ENCODE results near the gene PHEX. TPM values are rescaled to one million over a fixed set of nuclear protein-coding genes. Genes with fewer than 3 reads are reported as not detected.
A peak's percentile ranks its signal among the peaks of the same experiment; 100 is the strongest.

Gene PHEX
- polyA plus RNA-seq, 1 donor from 2014 or later: 0.11 TPM

GRCh38 chrX:22025751-22026150, 6.4 kb upstream of the PHEX start:
- Mint-ChIP-seq H3K27ac (peak overlapping the region in 1 of 3 donors; percentile 82), H3K36me3 (no peaks in the 10 kb centered on the region), H3K27me3 (no peaks in the 10 kb centered on the region), H3K4me1 (peaks cover 5 to 8% (median 7%) of the 10 kb centered on the region in 3 donors), H3K4me3 (no peak overlapping the region), H3K9me3 (no peaks in the 10 kb centered on the region)

DNA sequence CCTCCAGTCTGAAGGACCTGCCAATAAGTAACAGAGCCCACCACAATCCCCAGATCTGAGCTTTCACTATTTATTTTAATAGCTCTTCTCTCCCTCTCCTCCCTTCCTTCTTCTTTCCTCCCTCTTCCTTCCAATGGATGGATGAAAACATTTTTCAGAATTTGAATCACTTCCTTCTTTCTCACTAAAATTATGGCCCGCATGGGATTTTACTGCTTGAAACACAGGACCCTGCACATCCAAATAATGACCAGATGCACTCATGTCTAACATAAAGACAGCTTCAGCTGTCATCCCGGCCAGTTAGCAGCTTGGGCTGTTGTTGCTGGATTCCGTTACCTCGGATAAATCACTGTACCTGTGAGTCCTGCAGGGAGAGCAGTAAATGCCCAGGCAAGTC, 5.4 kb upstream of the PHEX start:
- H3K9me3 Mint-ChIP-seq: no peaks in the 10 kb centered on the region
- H3K4me1 Mint-ChIP-seq: peaks cover 5 to 8% (median 7%) of the 10 kb centered on the region in 3 donors
- H3K4me3 Mint-ChIP-seq: no peak overlapping the region
- no peak overlapping the region for H3K27ac Mint-ChIP-seq
- H3K36me3 Mint-ChIP-seq: no peaks in the 10 kb centered on the region
- H3K27me3 Mint-ChIP-seq: no peaks in the 10 kb centered on the region

GRCh38 chrX:22032506-22032905, 381 bp downstream of the PHEX start:
- Mint-ChIP-seq H3K9me3 (no peaks in the 10 kb centered on the region), H3K4me1 (peaks cover 6 to 15% (median 7%) of the 10 kb centered on the region in 3 donors), H3K27me3 (no peaks in the 10 kb centered on the region), H3K36me3 (no peaks in the 10 kb centered on the region), H3K4me3 (no peak overlapping the region), H3K27ac (no peak overlapping the region)

DNA sequence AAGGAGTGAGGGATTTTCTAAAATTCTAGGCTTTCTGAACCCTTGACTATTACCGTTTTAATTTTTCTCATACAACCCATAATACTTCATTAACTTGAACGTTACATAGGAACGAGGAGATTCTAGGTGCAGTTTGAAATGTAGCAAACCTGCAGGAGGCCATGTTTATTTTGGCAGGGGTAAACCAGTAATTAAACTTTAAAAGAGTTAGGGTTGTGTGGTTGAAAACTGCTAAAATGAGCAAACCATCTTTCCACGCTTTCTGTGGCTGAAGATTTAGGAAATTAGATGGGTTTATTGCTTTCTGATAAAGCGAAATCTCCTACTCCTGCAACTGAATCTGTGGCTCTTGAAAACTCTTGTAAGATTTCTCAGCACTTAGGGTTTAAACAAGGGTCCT, 1.7 kb downstream of the PHEX start:
- Mint-ChIP-seq H3K4me3 (no peak overlapping the region), H3K27ac (no peak overlapping the region), H3K27me3 (no peaks in the 10 kb centered on the region), H3K36me3 (no peaks in the 10 kb centered on the region), H3K4me1 (peaks cover 6 to 15% (median 7%) of the 10 kb centered on the region in 3 donors), H3K9me3 (no peaks in the 10 kb centered on the region)

DNA sequence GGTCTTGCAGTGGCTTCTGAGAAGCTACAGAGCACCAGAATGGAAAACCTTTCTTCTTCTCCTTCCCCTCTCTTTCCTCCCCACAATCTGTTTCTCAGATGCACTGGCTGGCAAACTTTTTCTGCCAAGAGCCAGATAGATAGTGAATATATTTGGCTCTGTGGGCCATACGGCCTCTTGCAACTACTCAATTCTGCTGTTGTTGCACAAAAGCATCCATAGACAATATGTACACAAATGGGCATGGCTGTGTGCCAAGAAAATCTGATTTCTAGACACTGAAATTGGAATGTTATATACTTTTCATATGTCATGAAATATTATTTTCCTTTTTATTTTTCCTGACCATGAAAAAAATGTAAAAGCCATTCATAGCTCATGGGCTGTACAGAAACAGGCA, 3.1 kb downstream of the PHEX start:
- no peaks in the 10 kb centered on the region for H3K9me3 Mint-ChIP-seq
- H3K4me1 Mint-ChIP-seq: peaks cover 0 to 8% (median 2%) of the 10 kb centered on the region in 3 donors
- H3K27ac Mint-ChIP-seq: peak overlapping the region in 1 of 3 donors; percentile 67
- H3K27me3 Mint-ChIP-seq: no peaks in the 10 kb centered on the region
- no peaks in the 10 kb centered on the region for H3K36me3 Mint-ChIP-seq
- H3K4me3 Mint-ChIP-seq: no peak overlapping the region

DNA sequence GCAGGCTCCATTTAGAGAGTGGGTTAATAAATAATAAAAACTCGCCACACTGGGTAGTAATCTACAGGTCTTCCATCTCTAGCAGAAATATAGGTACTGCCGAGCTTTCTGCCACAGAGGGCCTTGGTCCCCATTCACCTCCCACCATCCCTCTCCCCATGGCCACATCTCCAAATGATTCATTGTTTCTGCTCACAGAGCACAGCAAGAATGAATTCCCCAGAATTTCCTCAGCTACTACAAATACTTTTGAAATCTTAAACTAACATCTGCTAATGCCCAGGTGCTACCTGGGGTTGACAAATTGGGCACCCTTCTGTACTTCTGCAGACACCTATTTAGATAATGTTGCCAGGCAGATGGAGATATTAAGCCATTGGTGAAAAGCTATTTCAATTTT, 5.1 kb downstream of the PHEX start:
- Mint-ChIP-seq H3K27ac (no peak overlapping the region), H3K4me1 (peaks cover 0 to 4% (median under 1%) of the 10 kb centered on the region in 3 donors), H3K27me3 (no peaks in the 10 kb centered on the region), H3K36me3 (no peaks in the 10 kb centered on the region), H3K4me3 (no peak overlapping the region), H3K9me3 (no peaks in the 10 kb centered on the region)

- Mint-ChIP-seq H3K4me1 (no peaks in the 10 kb centered on the region), H3K9me3 (no peaks in the 10 kb centered on the region), H3K4me3 (no peak overlapping the region), H3K27me3 (no peaks in the 10 kb centered on the region), H3K36me3 (no peaks in the 10 kb centered on the region), H3K27ac (no peak overlapping the region)
Measured at GRCh38 chrX:22037911-22038537, 5.9 kb downstream of the PHEX start.

DNA sequence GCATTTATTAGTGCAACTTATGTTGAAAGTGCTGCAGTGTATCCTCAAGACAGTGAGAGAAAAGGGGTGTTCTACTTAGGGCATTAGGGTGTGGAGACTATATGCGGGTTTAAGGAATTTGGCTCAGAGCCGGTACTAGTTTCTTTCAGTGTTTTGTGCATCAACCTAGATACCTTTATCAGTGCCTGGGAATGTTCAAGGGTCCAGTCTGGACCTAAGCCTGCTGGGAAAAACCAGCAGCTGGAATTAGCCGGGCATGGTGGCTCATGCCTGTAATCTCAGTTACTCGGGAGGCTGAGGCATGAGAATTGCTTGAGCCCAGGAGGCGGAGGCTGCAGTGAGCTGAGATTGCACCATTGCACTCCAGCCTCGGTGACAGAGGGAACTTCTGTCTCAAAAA, 7.4 kb downstream of the PHEX start:
- H3K9me3 Mint-ChIP-seq: no peaks in the 10 kb centered on the region
- H3K36me3 Mint-ChIP-seq: no peaks in the 10 kb centered on the region
- H3K4me1 Mint-ChIP-seq: no peaks in the 10 kb centered on the region
- H3K27me3 Mint-ChIP-seq: no peaks in the 10 kb centered on the region
- H3K27ac Mint-ChIP-seq: no peak overlapping the region
- H3K4me3 Mint-ChIP-seq: no peak overlapping the region

DNA sequence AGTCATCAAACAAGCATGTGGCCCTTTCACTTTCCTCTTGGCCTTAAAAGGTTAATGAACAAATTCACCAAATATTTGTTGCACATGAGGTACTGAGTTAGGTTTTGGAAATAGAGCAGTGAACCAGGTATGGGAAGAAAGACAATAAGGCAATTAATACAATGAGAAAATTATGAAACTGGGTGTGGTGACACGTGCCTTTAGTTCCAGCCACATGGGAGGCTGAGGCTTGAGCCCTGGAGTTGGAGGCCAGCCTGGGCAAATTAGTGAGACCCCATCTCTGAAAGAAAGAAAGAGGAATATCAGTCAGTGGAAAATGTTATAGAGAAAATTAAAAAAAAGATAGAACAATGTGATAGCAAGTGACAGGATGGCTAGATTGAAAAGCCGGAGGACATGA, 8.1 kb downstream of the PHEX start:
- no peak overlapping the region for H3K4me3 Mint-ChIP-seq
- H3K36me3 Mint-ChIP-seq: no peaks in the 10 kb centered on the region

DNA sequence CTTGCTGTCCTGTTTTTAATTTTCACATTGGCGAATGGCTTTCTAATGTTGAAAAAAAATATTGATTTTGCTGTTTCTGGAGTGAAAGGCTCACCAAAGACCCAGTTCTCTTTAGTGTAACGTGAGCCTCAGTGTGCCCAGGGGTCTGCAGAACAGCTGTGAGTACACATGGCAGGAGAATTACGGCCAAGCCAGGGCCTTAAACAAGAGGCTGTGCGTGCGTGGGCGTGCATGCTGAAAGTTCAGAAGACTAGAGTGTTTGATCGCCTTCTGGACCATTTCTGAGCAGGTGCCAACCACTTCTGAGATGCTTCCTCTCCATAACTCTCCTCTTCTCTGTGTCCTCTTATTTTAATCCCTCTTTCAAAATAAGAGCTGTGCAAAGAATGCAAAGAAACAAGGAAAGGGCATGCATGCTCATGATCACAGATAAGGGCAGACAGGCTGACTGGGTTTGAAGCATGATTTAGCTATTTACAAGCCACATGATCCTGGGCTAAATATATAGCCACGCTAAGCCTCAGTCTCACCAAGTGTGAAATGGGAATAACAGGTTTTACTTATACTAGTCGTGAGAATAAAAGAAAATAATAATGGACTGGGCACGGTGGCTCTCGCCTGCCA, 9.9 kb downstream of the PHEX start:
- Mint-ChIP-seq H3K27me3 (peaks cover 2% of the 10 kb centered on the region), H3K27ac (no peak overlapping the region), H3K36me3 (no peaks in the 10 kb centered on the region), H3K4me3 (no peak overlapping the region), H3K4me1 (no peaks in the 10 kb centered on the region), H3K9me3 (no peaks in the 10 kb centered on the region)

More for the DNA sequence above, 8.1 kb downstream of the PHEX start:
- Mint-ChIP-seq H3K9me3 (no peaks in the 10 kb centered on the region), H3K27me3 (no peaks in the 10 kb centered on the region), H3K27ac (no peak overlapping the region), H3K4me1 (no peaks in the 10 kb centered on the region)

DNA sequence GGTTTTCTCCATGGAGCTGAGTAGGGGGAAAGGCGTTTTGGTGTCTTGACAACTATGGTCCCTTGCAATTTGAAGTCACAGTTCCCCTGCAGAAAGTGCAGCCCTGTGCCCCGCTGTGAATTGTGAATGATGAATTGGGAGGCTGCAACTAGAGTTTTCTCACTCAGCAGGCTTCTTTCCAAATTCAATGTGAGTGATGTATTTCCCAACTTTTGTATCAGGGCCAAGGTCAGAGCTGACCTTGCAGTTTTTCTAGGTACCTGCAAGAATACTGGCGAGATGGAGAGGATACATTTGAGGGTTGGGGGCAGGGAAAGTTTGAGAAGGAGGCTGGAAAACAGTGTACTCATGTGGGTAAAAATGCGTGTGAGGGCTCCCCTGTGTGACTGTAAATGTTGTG, 11.7 kb downstream of the PHEX start:
- Mint-ChIP-seq H3K27ac (no peak overlapping the region), H3K4me1 (no peaks in the 10 kb centered on the region), H3K27me3 (peaks cover 2% of the 10 kb centered on the region), H3K4me3 (no peak overlapping the region), H3K36me3 (no peaks in the 10 kb centered on the region), H3K9me3 (no peaks in the 10 kb centered on the region)

DNA sequence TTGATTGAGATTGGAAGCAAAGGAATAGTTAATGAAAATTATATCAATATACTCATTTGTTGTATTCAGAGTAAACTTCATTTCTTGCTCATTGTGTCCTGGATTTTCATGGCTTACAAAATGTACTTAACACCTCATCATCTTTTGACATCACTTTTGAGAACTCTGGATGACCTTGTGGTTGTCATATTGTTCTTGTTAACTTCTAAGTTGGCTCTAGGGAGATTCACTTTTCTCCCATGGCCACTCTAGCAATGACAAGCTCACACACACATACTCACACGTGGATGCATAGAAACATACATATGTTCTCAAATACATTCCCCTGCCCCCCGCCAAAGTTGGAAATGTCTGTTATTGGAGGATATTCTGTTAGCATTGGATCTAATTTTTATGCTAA, 15.3 kb downstream of the PHEX start:
- Mint-ChIP-seq H3K27me3 (peaks cover 2% of the 10 kb centered on the region), H3K36me3 (no peaks in the 10 kb centered on the region), H3K27ac (no peak overlapping the region), H3K9me3 (no peaks in the 10 kb centered on the region), H3K4me1 (no peaks in the 10 kb centered on the region), H3K4me3 (no peak overlapping the region)

DNA sequence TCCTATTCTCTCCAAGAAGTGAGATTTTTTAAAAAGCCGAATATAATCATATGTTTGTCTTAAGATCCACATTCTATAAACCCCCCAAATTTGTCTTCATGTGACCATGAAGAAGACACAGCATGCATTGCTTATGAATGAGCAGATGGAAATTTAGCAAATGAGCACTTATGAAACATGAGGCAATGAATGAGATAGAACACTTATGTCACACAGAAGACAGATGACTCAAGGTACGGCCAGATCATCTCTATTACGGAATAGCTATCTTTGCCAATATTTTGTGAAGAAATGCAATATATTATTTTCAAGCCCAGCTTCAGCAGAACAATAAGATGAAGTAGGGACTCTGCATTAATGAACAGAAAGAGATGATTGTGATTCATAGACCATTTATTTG, 21.4 kb downstream of the PHEX start:
- H3K4me1 Mint-ChIP-seq: peaks cover 9 to 17% (median 12%) of the 10 kb centered on the region in 3 donors
- H3K36me3 Mint-ChIP-seq: no peaks in the 10 kb centered on the region
- no peak overlapping the region for H3K27ac Mint-ChIP-seq
- H3K9me3 Mint-ChIP-seq: no peaks in the 10 kb centered on the region
- no peaks in the 10 kb centered on the region for H3K27me3 Mint-ChIP-seq
- no peak overlapping the region for H3K4me3 Mint-ChIP-seq

DNA sequence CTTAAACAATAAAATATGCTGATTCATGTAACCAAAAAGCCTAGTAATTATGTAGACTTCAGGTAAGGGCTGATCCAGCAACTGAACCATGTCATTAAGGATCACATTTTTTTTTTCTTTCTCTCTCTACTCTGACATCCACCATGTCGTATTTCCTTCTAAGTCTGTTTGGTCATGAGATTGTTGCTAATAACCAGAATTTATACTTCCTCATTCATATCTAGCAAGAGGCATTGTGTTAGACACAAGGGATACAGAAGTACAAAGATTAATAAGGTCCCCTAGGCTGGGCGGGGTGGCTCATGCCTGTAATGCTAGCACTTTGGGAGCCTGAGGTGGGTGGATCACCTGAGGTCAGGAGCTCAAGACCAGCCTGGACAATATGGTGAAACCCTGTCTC, 24.1 kb downstream of the PHEX start:
- Mint-ChIP-seq H3K27ac (no peak overlapping the region), H3K4me1 (peaks cover 23 to 34% (median 26%) of the 10 kb centered on the region in 3 donors), H3K4me3 (no peak overlapping the region), H3K9me3 (no peaks in the 10 kb centered on the region), H3K36me3 (no peaks in the 10 kb centered on the region), H3K27me3 (peaks cover 3% of the 10 kb centered on the region)

DNA sequence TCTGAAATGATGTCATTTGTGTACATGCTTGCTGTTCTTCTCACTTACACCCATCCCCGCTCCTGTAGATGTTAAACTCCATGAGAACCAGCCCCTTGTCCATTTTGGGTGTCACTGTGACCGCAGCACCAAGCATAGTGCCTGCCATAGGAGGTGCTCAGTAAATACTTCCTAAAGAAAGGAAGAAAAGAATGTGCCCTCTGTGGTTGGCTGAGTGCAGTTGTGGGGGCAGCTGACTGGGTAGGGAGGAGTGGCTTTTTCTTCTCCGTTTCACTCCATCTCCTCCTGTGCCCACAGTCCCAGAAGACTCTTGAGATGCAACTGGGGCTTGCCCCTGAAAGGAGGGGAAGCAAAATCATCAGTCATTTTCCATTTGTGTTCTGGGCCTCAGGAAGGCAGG, 25.5 kb downstream of the PHEX start:
- Mint-ChIP-seq H3K36me3 (no peaks in the 10 kb centered on the region), H3K4me3 (peak overlapping the region in 3 of 4 donors; percentile 44 to 67 (median 65)), H3K27ac (peak overlapping the region in 1 of 3 donors; percentile 73), H3K27me3 (peaks cover 3% of the 10 kb centered on the region), H3K4me1 (peaks cover 27 to 42% (median 33%) of the 10 kb centered on the region in 3 donors), H3K9me3 (no peaks in the 10 kb centered on the region)

GRCh38 chrX:22059775-22060174, 27.6 kb downstream of the PHEX start:
- H3K4me1 Mint-ChIP-seq: peaks cover 36 to 51% (median 38%) of the 10 kb centered on the region in 3 donors
- peaks cover 3% of the 10 kb centered on the region for H3K27me3 Mint-ChIP-seq
- H3K36me3 Mint-ChIP-seq: no peaks in the 10 kb centered on the region
- H3K4me3 Mint-ChIP-seq: peak overlapping the region in 1 of 4 donors; percentile 19
- no peaks in the 10 kb centered on the region for H3K9me3 Mint-ChIP-seq
- H3K27ac Mint-ChIP-seq: no peak overlapping the region

All from IgD-negative memory B cell (primary cell).